Measurements from ENCODE around the gene PIGV.

- TF ChIP-seq CTCF (IDR thresholded peaks at IDR 0.05) (no peak), POLR2A (IDR thresholded peaks at IDR 0.05) (no peak)
These were observed 9.9 kb downstream of the PIGV start for GRCh38 chr1:26797627-26798026.
